BJ (cell line): ENCODE measurements around the gene RIT2. TPM values are rescaled to one million over a fixed set of nuclear protein-coding genes. Genes with fewer than 3 reads are reported as not detected.

Experiments used
- CTCF ChIA-PET: fragments of 350-600 bp; formaldehyde crosslinking; extraction: SDS; loops from one replicate; lab custom pipeline; 2021; ENCODE audit warnings: antibody characterized with exemption, inconsistent platforms; lab: Yijun Ruan, JAX
- POLR2A ChIA-PET: fragments of 300-600 bp; sonication (Branson Sonifier 250); formaldehyde crosslinking; extraction: SDS; loops from one replicate; lab custom pipeline; 2021; ENCODE audit warnings: antibody characterized with exemption; lab: Charles Lee
- DNase-seq: peaks from one replicate; pipeline ENCODE4 v3.0.0-alpha.2; 2011; ENCODE audit warnings: low read depth
- H3K27me3 ChIP-seq: 2 replicates; pipeline ENCODE4 v1.6.0; 2011; ENCODE audit warnings: low read length; ENCODE audit not compliant: control insufficient read depth, insufficient read depth
- H3K36me3 ChIP-seq: 2 replicates; pipeline ENCODE4 v1.5.1; 2011; ENCODE audit warnings: low read length; ENCODE audit not compliant: control insufficient read depth, insufficient read depth
- H3K4me3 ChIP-seq: 2 replicates; pipeline ENCODE4 v1.5.1; 2011; ENCODE audit warnings: low read depth, mild to moderate bottlenecking, control low read depth, low read length
- polyA plus RNA-seq: library from polyadenylated mRNA; depleted of rRNA; stranded (reverse); fragments of >200 nt; gene quantifications from 2 replicates; pipeline ENCODE4 v1.2.3, GENCODE V29; 2011
- TF ChIP-seq, protein P1 (sequence below): IDR thresholded peaks from 2 replicates; pipeline ENCODE4 v1.5.1; 2011; ENCODE audit warnings: low read depth, mild to moderate bottlenecking, control low read depth, inconsistent platforms, low read length, moderate library complexity; ENCODE audit not compliant: insufficient read depth

RIT2 gene
- polyA plus RNA-seq, 1 experiment: not detected

DNA sequence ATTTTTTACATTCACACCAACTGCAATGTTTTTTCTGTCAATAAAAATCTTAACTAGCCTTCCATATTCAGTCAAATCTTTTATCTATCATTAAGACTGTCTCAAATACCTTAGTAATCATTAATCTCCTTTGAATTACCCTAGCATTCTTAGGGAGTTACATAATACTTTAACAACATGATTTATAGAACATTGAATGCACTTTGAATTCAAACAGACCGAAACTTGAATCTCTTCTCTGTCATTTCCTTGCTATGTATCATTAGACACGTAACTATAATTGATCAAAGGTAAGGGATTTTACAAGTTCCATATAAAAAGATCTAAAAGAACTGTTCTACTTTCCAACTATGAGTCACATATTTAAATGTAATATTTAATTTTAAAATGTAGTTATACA, 330.9 kb downstream of the RIT2 start:
- H3K27me3 ChIP-seq: no peaks in the 10 kb centered on the region
- H3K4me3 ChIP-seq: no peak overlapping the region
- CTCF ChIA-PET: interaction anchor here (1.3 kb wide), 1 partner anchor 12 kb away, joined by 5 read pairs; no protein-coding TSS in a partner anchor
- TF ChIP-seq, protein P1, sequence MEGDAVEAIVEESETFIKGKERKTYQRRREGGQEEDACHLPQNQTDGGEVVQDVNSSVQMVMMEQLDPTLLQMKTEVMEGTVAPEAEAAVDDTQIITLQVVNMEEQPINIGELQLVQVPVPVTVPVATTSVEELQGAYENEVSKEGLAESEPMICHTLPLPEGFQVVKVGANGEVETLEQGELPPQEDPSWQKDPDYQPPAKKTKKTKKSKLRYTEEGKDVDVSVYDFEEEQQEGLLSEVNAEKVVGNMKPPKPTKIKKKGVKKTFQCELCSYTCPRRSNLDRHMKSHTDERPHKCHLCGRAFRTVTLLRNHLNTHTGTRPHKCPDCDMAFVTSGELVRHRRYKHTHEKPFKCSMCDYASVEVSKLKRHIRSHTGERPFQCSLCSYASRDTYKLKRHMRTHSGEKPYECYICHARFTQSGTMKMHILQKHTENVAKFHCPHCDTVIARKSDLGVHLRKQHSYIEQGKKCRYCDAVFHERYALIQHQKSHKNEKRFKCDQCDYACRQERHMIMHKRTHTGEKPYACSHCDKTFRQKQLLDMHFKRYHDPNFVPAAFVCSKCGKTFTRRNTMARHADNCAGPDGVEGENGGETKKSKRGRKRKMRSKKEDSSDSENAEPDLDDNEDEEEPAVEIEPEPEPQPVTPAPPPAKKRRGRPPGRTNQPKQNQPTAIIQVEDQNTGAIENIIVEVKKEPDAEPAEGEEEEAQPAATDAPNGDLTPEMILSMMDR: no peak
- POLR2A ChIA-PET: no interaction called here
- no peak for DNase-seq
- no peaks in the 10 kb centered on the region for H3K36me3 ChIP-seq

DNA sequence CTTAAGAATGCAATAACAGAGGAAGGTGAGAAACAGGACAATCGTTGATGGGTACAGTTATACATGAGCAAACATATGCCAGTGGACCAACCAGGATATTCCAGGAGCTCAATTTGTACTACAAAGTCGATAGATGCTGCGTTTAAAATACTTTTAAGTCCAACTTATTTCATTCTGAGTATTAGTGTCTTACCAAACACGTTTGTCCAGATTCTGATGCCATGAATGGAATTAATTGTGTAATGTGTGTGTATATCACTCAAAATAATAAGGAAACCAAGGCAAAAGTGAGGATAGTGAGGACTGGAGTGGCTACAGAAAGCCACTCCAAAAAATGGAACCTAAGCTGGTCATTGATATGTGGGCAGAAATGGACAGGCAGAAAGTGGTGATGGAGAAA, 332.6 kb downstream of the RIT2 start:
- CTCF ChIA-PET: interaction anchor here (1.4 kb wide), 1 partner anchor 10 kb away, joined by 3 read pairs; no protein-coding TSS in a partner anchor
- Histone ChIP-seq H3K4me3 (no peak overlapping the region), H3K36me3 (no peaks in the 10 kb centered on the region), H3K27me3 (no peaks in the 10 kb centered on the region)
- TF ChIP-seq, protein P1: no peak
- POLR2A ChIA-PET: no interaction called here
- DNase-seq: no peak

DNA sequence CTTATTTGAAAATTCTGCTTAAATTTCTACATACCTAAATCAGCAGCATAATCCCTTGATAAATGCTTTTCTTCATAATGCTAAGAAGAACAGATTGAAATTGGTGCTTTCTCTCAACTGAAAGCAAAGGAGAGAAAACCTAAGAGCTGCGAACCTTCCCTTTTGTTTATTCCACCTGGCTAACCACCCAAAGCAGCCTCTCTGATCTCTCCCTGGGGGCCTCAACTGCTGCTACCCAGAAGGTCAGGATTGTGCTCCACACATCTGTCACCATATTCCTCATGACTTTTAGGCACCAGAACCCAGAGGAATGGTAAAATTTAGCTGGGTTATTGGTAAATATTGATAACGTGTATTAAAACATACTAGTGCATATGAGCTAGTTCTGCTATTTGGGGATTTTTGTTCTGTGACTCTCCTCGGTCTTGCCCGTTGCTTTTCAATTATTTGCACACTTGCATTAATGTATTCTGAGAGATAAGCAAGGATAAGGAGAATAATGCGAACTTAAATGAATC, 334.1 kb downstream of the RIT2 start:
- no peak for DNase-seq
- no peaks in the 10 kb centered on the region for H3K27me3 ChIP-seq
- TF ChIP-seq, protein P1: no peak
- H3K36me3 ChIP-seq: no peaks in the 10 kb centered on the region
- H3K4me3 ChIP-seq: no peak overlapping the region
- CTCF ChIA-PET: no interaction called here
- POLR2A ChIA-PET: no interaction called here

DNA sequence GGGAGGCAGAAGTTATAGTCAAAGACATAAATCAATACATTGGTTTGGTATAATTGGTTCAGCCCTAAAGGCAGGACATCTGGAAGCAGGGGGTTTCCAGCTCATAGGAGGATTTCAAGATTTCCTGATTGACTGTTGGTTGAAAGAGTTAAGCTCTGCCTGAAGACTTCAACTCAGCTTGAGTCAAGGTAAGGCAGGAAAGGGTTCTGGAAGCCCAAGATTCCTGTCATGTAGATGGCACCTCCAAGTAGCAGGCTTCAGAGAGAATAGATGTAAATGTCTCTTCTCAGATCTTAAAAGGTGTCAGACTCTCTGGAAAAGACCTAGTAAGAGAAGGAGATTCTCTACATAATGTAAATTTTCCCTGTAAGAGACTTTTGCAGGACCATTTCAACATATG, 335.3 kb downstream of the RIT2 start:
- Histone ChIP-seq H3K4me3 (no peak overlapping the region), H3K27me3 (no peaks in the 10 kb centered on the region), H3K36me3 (no peaks in the 10 kb centered on the region)
- TF ChIP-seq, protein P1: no peak
- ChIA-PET CTCF (no interaction called here), POLR2A (no interaction called here)
- DNase-seq: no peak

DNA sequence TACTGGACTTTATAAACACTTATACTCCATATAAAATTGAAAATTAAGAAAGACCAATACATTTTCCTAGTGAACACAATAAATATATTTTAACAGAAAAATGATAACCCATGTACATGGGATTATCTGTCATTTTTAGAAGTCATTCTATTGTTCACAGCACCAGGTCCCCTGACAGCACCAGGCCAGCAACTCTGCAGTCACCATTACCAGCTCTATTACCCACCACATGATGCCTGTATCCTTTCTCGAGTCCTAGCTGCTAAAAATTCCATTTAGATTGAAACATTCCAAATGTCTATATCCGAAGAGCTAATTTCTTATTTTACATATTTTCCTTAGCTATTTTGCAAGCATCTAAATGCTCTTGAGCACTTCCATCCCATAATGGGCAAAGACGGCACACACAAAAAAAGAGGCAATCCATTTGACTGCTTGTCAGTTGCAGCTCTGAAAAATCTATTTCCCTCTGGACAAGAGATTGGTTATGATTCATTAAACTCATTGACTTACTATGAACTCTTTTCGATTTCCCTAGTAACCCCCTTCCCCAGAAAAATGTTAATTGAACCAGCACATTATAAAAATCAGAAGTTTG, 336.9 kb downstream of the RIT2 start:
- DNase-seq: no peak
- POLR2A ChIA-PET: no interaction called here
- CTCF ChIA-PET: no interaction called here
- Histone ChIP-seq H3K4me3 (no peak overlapping the region), H3K36me3 (no peaks in the 10 kb centered on the region), H3K27me3 (no peaks in the 10 kb centered on the region)
- TF ChIP-seq, protein P1: no peak
